Activated CD8-positive, alpha-beta memory T cell treated with anti-CD3 and anti-CD28 coated beads, Interleukin-2, amount 50 U/mL, for 1 hour (primary cell): ENCODE measurements around the gene POU3F1.

ENCODE experiments used
- DNase-seq: peaks from one replicate; pipeline ENCODE4 v3.0.0-alpha.2; 2020; ENCODE audit errors: extremely low read depth

POU3F1 gene

DNA sequence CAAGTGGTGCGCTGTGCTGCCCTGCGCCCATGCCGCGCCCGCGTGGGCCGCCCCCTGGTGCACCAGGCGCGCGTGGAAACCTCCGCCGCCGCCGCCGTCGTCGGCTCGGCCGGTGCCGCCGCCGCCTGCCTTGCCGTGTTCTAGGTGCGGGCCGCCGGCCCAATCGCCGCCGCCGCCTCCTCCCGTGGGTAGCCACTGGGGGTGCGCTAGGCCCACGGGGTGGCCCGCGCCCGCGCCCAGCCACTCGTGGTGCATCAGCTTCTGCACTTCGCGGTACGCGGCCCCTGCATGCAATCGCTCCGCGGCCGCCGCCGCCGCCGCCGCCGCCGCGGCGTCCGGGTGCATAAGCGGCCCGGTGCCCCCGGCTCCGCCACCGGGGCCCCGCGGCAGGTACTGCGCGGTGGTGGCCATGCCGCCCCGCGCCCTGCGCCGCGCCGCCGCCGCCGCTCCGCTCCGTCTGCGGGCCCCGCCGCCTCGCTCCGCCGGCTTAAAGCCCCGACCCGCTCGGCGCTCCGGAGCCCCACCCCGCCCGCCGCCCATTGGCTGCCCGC, at the start of gene POU3F1:
POU3F1 (minus strand) TSS at position 461 of the 551 bp plus-strand sequence; CDS start at position 411, 50 bp downstream.
- DNase-seq: no peak

DNA sequence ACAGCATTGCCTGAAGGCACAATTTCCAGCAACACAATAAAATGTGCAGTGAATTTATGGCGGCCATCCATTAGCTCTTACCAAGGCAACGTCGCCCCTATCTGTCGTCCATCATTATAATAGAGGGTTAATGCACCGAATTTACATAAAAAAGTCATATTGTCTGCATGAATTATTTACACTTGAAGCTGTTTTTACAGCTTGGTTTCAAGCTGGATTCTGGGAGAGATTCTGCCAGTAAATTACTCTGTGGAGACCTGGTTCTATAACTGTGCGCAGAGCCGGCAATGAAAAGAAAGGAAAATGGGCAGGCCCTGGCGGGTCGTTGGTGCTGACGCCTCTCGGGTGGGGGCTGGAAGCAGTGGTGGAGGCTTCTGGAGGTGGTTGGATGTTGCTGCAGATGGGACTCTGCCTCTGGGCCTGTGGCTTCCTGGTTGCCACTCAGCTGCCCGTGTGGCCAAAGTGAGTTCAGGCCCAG, 48.9 kb upstream of the POU3F1 start:
- no peak for DNase-seq

DNA sequence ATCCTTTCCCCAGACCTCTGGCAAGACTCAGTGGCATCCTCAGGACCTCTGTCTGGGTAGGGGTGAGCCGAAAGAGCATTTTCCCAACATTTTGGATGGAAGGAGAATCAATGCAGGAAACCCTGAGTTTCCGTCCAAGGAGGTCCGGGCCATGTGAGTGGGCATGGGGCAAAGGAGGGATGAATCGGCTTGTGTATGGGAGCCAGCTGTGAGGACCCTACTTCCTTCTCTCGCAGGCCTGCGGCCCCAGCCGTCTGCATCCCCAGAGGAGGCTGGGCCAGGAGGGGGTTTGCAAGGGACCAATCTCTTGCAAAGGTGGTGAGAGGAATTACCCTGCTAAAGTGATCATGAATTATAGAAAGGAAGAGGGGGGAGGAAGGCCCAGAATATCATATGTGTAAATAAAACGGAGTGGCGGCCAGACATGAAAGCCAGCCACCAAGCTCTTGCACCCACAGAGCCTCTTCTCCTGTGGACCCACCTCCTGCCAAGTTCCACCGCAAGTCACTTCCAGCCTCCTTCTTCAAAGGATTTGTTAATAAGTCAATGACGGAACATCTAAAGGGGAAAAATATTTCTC, 48.2 kb upstream of the POU3F1 start:
- DNase-seq: no peak

DNA sequence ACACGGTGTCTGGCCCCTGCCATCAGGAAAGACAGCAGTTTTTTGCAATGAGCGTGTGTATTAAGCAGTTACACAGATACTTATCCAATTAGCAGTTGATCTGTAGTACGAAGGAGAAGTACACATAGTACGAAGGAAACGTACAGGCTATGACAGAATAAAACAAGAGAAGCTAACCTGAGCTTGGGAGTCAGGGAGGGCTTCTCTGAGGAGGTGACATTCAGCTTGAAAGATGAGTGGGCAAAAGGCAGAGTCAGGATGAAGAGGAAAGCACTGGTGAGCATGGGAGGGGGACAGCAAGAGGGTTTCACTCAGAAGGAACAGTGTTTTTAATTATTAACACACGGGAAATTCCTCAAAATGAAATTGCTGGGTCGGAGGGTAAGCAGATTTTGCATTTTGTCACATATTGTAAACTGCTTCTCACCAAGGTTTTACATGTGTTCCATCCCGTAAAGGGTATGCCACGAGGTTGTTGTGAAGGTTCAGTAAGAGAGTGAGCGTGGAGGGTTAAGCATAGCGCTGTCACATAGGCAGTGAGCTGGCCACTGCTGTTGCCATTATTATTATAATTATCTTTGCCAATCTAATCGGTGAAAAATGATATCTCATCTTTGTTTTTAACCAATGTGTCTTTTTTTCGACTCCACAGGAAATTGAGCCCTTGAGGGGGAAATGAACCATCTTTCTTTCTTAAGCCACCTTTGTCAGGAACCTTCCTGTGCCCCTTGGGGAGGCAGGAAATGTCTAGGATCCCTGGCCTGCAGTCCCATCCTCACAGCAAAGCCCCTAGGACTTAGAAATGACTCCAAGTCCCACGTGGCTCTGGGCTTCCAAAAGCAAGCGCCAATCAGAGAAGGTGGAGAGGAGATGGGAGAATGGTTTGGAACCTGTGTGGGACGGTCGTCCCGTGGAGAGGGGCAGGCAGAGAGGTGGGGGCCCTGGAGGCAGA, 47.3 kb upstream of the POU3F1 start:
- DNase-seq: no peak

DNA sequence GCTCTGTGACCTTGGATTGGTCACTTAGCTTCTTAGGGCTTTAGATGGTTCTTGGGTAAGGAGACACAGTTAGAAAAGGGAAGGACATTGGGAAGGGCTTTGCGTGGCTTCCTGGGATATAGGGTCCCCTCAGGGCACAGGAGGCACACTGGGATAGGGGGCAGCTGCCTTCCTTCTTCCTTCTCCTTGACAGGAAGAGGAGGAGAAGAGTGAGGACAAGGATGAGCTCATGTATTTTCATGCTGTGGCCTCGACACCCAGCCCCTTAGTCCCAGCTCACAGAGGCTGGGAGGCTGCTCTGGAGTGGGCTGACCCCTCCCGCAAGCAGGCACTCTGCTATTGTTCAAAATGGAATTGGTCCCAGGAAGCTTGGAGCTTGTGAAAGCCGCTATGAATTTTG, 45.7 kb upstream of the POU3F1 start:
- DNase-seq: no peak

DNA sequence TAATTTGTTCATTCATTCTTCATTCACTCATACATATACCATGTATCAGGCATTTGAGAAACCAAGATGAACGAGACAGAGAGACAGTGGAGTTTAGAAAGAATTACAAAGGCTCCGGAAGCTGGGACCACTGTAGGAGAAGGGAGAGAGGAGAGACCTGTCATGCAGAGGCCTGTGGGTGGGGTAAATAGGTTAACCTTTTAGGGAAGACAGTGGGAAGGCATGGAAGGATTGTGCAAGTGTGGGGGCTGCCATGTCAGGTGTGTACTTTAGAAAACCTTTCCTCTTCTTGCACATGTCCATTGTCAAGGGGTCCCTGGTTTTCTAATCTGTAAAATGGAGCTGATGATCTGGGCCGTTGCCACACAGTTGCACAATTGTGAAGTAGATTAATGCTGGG, 44.2 kb upstream of the POU3F1 start:
- no peak for DNase-seq

DNA sequence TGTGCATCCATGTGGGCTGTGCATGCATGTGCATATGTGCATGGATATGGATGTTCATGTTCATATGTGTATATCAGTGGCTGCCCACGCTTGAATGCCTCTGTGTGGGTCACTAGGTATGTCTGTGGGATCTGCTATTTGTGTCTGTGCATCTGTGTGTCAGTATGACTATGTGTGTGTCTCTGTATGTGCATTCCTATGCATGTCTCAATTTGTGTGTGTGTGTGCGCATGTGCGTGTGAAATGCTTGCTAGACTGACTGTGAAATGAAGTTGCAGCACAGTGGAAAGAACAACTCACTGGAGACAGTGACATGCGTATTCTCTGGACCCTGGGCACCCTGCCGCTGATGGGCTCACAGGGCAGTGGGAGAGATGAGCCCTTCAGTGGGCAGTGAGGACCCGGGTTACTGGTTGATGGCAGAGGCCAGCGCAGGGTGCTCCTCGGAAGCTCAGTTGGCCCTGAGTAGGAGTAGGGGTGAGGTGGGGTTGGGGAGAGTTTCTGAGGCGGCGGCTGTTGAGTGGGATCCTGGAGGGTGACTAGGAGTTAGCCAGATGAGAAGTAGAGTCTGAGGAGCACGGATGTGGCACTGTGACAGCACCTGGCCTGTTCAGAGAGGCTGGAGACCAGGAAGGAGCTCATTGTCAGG, 43.2 kb upstream of the POU3F1 start:
- DNase-seq: no peak

DNA sequence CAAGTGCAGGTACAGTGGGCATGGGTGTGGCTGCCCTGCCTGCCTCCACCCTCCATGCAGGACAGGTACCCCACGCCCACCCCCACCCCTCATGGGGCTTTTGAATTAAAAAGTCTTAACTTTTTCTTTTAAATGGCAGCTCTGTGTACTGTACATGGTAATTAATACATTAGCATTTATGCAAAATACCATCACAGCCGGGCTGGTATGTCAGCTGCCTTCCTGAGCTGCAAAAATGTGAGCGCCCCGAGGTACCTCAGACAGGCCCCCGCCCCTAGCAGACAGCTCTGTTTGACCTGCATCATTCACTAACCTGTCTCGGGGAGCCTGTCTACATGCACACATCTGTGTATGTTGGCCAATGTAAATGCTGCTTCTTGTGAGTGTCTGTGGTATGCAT, 42.2 kb upstream of the POU3F1 start:
- no peak for DNase-seq

DNA sequence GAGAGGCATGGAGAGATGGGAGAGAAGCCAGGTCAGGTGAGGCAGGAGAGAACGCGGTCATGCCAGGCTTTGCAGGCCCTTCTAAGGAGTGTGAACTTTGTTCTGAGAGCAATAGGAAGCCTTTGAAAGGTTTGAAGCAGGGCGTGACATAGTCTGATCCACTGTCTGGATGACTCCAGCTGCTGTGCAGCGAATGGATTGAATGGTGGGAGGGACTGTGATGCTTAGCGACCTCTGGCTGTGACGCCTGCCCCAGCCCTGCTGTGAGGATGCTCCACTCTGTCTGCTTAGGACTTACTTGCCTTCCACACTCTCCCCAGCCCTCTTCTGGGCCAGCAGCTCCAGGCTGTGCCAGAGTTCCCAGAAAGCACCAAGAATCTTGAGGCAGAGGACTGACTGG, 41.8 kb upstream of the POU3F1 start:
- no peak for DNase-seq

DNA sequence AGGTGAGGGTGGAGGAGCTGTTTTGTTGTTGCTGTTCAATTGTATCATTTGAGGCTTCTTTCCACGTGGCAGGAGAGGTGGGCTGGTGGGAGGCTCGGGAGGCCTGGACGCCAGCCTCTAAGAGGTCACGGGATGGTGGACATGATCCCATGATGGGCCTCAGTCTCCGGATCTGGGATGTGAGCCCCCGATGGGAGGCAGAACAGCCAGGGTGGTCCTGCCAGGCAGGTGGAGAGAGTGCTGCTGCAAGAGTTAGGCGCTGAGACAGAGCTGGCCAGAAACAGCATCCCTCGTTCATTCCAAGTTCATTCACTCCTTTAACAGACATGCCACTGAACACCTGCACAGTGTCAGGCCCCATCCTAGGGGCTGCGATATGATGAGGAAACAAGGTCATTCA, 41.1 kb upstream of the POU3F1 start:
- DNase-seq: no peak

DNA sequence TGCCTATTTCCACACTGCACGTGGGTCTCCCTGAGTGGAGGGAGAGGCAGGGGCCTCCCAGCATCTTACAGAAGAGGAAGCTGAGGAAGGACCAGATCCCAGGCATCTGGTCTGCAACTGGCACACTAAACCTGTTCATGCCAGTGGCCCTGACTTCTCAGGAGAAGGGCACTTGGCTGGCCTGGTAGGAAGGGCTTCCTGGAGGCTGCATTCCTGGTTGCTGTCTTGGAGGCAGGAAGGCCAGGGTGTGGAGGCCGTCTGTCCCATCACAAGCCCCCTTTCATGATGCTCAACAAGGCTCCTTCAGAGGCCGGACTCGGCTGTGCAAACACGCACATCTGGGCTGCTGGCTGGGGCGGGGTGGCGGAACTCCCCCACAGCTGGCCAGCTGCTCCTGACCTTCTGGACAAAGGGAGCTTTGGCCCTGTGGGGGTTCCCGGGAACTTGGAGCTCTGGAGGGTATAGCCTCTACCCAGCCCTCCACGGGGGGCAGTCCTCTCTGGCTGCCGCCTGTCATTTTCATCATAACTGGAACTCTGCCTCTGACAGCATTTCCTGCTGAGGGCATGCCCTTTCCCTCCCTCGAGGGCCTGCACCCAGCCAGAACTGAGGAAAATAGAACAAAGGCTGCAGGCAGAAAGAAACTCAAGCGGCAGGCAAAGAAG, 39.2 kb upstream of the POU3F1 start:
- no peak for DNase-seq

DNA sequence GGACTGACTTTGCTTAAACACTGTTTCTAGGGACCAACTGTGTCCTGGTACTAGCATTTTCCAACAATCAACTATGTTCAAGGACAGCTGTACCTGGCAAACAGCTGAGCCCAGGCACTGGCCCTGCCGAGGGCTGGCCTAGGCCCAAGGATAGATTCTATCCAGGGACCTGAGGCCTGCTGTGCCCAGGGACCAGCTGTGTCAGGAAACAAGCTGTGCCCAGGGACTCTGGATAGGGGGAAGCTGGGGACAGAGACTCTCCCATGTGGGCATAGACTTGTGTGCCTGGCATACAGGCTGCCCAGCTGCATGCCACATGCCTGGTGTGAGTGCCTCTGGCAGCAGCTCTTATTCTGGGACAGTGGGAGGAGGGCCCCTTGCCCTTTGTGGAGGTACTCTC, 38.1 kb upstream of the POU3F1 start:
- no peak for DNase-seq

DNA sequence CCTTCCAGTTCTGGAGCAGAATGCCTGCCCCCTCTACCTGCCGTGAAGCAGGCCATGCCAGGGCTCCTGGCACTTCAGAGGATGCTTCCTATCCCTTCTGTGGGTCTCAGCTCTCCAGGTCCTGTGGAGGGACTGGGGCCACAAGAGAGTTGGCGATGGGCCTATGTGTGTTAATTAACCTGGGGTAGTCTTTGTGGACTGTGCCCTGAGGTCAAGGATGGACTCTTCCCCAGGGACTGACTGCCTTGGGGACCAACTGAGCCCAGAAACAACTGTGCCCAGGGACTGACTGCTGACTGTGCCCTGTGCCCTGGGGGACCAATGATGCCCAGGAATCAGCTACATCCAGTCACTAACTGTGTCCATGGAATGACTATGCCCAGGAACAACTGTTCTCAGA, 37.5 kb upstream of the POU3F1 start:
- no peak for DNase-seq

DNA sequence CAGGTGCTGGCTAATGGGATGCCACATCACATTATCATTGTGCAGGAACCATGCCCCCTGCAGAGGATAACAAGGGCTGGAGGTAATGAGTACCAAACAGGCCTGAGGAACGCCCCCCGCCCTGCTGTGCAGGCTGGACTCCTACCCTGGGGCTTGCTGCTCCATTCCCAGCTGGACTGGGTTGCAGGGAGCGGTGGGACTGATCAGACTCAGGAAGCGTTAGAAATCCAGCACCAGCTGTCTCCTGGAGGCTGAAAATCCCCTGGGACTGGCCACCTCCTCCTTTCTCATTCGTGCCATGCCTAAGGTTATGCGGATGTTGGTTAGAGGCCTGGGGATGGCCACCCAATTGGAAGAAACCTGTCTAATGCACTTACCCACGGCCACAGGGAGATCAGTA, 36.9 kb upstream of the POU3F1 start:
- no peak for DNase-seq

DNA sequence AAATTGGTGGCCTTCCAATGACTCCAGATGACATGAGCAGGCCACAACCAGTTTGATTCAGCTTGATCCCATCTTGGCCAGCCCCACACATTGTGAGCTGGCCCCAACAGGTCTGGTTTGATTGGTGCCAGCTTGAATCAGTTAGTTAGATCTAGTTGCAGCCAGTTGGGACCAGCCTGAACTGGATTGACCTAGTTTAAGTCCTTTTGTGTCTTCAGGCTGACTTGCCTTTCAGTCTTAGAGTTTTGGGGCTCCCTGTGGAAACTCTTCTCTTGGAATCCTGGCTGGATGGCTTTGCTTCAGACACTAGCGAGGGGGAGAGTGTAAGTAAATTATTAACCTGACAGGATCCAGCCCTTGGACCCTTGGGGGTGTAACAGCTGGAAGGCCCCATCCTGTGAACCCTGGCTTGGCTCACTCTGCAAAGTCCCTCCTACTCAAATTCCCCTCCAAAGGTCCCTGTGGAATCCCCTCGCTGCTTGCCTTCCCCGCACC, 36.2 kb upstream of the POU3F1 start:
- no peak for DNase-seq

DNA sequence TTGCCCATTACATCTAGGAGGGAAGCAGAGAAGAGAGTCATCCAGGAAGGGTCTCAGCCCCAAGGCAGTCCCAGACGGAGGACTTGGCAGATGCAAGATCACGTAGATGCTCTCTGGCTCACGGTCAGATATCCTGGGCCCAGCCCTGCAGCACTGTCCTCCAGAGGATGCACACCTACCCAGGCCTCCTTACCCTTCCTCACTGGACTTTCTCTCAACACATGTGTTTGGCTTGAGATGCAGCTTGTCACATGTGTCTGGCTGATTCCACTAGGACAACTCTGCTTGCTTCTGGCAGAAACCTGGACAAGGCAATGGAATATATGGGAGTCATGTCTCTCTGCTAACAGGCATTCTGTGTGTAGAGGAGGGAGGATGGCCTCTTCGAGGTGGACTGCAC, 32.4 kb upstream of the POU3F1 start:
- DNase-seq: no peak

DNA sequence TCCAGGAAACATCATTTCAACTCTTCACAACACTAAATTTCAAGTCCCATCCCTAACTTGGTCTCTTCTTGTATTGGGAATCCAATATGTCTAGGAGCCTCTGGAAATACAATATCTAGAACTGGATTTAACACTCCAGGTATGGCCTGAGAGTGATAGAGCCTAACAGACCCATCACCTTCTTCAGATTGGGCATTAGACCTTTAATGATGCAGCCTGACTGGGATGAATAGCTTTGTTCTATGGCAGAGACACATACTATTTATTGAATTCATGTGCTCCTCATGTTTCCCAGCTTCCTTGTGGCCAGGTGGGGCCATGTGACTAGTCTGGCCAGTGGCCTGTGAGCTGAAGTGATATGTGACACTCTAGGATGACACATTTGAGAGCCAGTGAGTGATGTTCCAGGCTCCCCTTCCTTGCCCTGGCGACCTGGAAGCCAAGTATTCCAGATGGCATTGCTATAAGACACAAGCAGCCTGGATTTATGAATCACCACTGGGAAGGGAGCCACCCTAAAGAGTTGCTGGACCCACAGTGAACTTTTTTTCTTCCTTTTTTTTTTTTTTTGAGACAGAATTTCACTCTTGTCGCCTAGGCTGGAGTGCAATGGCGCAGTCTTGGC, 31.0 kb upstream of the POU3F1 start:
- DNase-seq: no peak

DNA sequence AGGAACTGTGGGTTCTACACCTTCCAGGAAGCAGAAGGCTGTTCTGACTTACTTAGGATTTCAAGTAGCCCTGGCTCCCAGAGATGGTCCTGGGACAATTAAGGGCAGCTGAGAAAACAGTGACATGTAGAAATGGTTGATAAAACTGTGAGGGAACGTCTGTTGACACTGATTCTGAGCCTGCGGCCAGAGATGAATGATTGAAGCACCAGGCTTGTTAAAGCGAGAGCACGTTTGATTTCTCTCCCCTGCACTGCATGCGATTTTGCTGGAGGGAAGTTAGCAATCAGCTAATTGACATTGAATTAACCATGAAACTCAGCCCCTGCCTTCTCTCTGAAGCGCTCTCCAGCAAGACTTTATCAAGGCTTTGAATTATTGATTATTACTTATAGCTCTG, 29.9 kb upstream of the POU3F1 start:
- DNase-seq: no peak

DNA sequence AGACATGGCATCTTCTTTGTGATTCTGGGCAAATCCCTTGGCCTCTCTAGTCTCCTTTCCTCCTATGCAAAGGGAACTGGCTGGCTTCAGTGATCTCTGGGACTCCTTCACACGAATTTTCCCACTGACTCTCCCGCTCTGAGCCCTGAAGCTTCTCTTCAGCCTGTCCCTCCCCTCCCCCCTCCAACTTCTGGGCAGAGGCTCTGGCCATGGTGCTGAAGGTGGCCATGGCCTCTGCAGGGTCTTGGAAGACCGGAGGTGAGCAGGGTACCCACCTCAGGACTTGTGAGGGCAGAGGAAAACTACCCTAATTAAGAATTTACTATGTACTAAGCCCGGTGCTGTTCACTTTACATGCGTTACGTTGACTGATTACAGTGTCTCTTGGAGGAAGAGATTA, 29.4 kb upstream of the POU3F1 start:
- no peak for DNase-seq

DNA sequence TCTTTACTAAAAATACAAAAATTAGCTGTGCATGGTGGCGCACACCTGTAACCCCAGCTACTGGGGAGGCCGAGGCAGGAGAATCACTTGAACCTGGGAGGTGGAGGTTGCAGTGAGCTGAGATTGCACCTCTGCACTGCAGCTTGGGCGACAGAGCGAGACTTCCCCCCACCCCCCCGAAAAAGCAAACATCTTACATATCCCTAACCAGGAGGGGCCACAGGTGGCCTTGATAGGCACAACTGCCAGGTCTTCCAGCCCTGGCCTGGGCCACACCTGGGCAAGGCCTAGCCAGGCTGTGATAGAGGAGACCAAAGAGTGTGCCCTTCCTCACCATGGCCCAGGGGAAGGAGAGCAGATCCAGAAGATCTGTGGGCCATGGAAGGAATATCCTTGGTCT, 28.6 kb upstream of the POU3F1 start:
- DNase-seq: no peak

DNA sequence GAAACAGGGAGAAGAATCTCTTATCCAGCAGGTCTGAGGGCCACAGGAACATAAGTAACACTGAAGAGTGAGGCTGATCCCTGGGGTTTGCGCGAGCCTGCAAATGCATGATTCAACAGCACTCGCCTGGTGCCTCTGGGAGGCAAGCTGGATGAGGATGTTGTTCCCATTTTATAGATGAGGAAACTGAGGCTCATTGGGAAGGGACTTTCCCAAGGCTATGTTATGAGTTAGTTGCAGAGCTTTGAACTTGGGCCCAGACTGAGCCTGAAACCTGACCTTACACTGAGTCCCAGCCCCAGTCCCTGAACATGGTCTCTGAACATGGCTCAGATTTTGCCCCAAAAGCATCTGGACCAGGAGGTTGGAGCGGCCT, 27.7 kb upstream of the POU3F1 start:
- no peak for DNase-seq
